Ovary (tissue), 3 donors: Measurements from ENCODE around the gene TCF7L1.

Experiments
- POLR2A ChIP-seq: fragments of 450-650 bp; IDR thresholded peaks from one replicate; pipeline ENCODE4 v1.6.1; 2017; ENCODE audit warnings: antibody characterized with exemption, mild to moderate bottlenecking, moderate library complexity
- TF ChIP-seq, protein P1 (sequence below), 3 donors: fragments of 450-650 bp in 2 of 3; fragments of 200-600 bp in 1 of 3; IDR thresholded peaks; one replicate each; pipeline versions ENCODE4 v1.5.1 to v1.8.0; 2016 to 2022; ENCODE audit warnings: antibody characterized with exemption in 3 of 3, mild to moderate bottlenecking in 1 of 3
- donor health status: DM: no; HTN: no; CAD: no.

DNA sequence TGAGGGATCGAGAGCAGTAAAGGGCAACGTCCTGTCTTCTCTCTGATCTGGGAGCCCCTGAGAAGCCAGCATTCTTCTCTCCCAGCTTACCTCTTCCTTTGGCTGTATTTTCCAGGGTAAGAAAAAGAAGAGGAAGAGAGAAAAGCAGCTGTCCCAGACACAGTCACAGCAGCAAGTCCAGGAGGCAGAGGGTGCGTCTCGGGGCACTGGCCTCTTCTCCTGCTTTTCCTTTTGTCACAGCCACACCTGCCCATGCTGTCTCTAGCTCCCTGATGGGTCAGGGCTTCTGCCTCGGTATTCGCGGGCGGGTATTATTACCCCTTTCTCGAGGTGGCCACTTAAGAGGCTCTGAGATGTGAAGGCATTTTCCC lies 174.3 kb downstream of the TCF7L1 start:
- TF ChIP-seq, protein P1, sequence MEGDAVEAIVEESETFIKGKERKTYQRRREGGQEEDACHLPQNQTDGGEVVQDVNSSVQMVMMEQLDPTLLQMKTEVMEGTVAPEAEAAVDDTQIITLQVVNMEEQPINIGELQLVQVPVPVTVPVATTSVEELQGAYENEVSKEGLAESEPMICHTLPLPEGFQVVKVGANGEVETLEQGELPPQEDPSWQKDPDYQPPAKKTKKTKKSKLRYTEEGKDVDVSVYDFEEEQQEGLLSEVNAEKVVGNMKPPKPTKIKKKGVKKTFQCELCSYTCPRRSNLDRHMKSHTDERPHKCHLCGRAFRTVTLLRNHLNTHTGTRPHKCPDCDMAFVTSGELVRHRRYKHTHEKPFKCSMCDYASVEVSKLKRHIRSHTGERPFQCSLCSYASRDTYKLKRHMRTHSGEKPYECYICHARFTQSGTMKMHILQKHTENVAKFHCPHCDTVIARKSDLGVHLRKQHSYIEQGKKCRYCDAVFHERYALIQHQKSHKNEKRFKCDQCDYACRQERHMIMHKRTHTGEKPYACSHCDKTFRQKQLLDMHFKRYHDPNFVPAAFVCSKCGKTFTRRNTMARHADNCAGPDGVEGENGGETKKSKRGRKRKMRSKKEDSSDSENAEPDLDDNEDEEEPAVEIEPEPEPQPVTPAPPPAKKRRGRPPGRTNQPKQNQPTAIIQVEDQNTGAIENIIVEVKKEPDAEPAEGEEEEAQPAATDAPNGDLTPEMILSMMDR (IDR thresholded peaks at IDR 0.05), result no peak
- TF ChIP-seq POLR2A, result no peak
